ENCODE measurements around the gene DSCAM.

Gene DSCAM

DNA sequence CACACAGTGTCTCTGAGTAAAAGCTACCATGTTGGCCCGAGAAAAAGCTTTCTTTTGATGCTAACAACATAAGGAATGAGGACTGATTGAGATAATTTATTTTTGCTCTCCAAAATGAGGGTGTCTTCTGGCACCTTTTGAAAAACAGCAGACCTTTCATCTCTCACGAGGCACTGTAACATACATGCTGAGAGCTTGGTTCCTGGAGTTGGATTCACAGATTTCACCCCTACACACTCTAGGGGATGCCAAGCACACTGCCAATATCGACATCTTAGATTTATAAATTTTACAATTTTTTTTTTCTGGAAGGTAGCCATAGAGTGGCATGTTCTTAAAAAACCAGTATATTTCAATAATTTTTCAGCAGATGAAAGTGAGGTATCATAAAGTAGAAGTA, 408.3 kb downstream of the DSCAM start:
- no peak for DNase-seq

DNA sequence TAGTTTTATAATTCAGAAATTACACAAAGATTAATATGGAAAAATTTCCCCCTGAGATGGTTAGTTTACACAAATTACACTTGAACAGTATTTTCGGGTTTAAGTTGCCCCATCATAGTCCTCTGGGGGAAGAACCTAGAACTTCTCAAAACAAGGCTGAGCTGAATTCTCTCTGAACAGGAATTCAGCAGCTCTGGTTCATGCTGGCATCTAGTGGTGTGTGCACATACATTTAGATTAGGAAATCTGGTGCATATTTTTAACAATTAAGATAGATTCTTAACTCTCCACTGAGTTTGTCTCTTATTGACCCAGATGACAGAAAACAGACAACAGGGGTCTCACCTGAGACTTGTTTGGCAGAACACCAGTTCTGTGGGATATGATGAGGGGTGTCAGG, 410.7 kb downstream of the DSCAM start:
- no peak for DNase-seq

DNA sequence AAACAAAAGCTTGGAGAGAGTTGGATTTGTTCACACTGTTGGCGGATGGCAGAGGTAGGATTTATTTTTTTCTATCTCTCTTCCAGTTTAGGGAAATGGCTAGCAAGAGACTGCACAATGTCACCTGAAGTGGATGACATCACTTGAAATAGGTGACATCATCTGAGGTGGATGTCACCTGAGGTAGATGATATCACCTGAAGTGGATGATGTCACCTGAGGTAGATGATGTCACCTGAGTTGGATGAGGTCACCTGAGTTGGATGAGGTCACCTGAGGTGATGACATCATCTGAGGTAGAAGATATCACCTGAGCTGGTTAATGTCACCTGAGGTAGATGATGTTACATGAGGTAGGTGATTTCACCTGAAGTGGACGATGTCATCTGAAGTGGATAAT, 413.4 kb downstream of the DSCAM start:
- DNase-seq = no peak

DNA sequence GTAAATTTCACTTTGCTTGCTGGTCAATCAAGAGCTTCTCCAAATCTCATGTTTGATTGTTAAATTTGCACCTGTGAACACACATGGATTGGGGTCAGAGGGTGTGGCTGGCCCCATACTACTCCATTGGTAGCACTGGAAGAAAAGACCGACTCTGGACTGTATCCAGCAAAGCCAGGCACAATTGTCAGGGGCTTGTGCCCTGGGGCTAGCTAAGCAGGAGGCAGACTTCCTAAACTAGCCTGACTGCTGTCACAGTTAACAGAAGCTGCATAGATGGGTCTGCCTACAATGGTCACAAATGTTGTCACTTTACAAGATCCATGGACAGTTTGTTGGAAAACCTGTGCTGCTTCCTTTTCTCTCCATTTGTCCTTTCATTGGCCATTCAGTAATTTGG, 421.0 kb downstream of the DSCAM start:
- DNase-seq = no peak

DNA sequence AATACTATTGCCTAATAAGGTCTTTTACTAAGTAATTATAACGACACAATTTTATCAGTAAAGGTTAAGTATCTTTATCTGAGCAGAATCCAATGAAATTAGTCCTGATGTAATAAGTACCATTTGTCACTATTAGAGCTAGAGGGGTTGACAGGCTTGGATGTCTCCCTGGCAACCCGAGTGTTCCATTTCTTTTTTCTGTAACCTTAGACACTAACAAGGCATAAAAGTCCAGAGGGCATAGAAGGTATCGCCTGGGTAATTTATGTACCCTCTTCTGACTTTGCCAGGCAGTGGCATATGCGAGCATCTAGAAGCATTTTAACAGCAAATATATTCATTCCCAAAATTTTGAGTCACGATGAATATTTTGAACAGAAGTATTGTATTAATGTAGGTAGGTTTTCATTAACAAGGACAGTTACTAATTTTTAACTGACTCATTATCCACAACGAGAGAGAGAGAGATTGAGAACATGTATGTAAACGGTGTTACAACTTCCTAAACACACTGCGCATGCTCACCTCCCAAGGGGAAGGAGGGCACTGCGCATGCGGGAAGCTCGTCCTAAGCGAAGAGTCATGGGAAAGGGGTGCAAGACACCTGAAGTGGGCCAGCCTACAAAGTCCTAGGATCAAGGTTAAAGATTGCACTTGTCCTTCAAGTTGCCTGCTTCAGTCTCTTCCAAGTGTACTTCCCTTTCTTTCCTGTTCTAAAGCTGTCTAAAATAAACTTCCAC, 423.9 kb downstream of the DSCAM start:
- no peak for DNase-seq

DNA sequence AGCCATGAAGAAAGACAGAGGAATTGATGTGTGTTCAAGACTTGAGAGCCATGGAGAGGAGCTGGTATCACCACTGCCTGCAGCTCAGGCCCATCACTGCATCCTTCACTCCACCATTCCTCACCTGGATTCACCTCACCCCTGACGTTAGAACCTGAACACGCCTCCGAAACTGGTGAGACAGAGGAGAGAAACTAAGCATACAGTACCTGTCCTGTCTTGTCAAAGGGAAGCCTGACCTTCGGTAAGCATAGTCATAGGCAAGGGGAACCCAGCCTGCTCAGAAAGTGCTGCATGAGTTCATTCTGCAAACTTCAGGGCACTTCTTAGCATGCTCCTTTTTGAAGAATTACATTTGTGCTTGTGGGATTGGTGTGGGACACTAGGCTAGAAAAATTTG, 425.8 kb downstream of the DSCAM start:
- DNase-seq = no peak

DNA sequence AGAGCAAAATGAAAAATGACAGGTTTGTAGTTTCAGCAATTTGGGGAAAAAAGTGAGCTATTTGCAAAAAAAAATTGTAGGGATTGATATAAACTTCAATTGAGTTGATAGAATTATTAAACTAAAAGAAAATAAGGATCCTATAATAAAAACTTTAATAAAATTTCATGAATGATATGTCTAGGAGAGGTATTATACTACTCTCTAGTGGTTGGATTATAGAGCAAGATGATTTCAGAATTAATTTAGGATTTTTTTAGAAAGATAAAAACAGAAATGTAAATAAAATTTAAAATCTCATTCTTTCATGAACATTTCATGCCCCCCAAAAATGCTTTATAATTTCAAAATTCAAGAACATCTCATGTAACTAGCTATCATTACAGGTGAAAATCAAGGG, 430.4 kb downstream of the DSCAM start:
- DNase-seq = no peak

DNA sequence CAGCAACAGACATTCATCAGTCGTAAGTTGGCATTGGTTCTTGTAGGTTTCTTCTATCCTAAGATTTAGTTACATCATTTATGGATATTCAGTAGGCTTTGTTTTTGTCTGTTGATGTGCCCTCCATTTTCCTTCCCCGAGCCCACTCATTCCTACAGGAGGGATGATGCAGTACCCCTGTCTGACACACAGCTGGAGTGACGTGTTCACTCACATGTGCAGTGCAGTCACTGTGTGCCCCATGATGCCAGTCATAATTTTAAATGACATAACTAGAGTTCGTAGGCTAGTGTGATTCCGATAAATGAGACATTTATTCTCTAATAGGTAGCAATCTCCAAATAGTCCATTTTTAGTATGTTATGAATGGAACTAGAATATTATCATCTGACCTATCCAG, 438.4 kb downstream of the DSCAM start:
- no peak for DNase-seq

DNA sequence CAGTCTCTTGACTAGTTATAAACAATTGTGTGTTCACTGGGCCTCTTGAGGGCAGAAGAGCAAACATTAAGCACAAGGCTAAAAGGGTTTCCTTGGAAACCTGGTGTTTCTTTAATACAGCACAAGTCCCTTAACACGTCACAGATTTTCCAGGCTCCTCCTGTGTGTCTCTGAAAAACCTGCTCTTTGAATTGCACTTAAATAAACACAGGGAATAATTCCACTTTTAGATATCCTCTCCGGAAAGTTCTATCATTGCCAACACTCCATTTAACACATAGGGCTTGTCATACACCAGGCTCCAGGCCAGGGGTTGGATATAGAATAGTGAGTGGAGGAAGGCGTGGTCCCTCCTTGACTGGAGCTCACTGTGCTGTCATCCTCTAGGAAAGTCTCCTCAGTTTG, 442.6 kb downstream of the DSCAM start:
- no peak for DNase-seq

DNA sequence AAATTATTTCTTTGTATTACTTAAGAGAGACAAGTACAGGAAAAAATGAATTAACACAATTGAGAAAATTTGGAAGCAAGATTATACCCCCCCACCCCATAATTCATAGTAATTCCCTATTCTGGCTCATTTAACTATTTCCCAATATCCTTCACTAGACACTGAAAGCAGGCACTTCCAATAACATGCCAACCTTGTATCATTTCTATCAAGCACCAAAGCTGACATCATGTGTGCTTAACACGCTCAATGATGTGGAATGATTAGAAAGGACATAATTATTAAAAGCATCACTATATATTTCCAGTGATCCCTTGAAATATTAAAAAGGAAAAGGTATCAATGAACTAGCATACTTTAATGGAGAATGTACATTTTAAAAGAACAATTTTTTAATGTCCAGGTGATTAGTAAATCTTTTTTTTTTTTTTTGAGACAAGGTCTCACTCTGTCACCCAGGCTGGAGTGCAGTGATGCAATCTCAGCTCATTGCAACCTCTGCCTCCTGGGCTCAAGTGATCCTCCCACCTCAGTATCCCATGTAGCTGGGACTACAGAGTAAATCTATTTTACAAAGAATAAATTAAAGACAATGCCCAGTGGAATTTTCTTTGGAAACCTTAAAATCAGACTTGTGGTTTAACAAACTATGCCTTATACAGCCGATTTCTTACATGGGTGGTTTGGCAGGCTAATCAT, 443.9 kb downstream of the DSCAM start:
- no peak for DNase-seq

DNA sequence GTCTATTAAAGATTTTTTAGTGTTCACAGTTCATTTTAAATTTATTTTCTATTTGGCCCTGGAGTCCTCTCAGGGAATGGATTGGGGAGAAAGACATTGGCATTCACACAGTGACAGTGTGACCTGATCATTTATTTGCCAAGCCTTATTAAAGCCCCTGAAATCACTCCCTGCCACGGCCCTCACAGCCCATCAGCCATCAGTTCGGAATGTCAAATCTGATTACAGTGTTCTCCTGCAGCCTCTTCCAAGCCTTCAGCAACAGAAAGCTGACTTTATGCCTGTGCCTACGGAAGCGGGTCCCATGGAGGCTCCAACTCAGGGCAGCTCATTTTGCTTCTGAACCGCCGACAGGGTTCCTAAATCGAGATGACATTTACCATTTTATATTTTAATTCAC, 451.2 kb downstream of the DSCAM start:
- no peak for DNase-seq

DNA sequence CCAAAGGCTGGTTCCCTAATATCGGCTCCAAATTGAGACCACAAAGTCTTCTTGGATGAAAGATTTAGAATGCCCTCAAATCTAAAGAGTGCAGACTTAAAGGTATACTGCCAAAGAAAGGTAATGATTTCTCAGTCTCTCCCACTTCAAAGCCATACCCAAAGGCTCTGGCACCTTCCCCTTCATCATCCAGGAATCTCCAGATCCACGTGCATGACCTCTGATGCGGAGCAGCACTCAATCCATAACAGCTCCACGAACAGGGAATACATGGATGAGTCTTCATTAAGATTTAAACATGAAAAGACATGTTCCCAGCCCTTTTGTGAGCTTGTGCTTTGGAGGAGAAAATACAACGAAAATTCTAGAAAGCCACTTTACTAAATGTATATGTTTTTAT, 453.9 kb downstream of the DSCAM start:
- no peak for DNase-seq

DNA sequence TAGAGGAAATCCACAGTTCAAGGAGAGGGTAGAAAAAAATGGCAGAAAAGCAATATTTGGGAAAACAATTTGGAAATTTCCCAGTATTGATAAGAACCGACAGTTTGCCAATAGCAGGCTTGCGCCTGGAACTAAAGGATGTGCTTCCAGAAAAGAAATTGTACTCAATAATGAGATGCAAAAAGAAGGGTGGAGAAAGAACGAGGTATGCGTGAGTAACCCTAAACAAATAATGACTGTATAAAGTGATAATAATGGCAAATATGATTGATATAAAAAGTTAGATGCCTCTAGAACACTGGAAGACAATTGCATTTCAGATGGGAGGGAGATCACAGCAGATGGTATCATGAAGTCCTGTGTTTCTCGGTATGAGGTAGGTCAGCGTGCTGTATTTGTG, 458.9 kb downstream of the DSCAM start:
- no peak for DNase-seq

DNA sequence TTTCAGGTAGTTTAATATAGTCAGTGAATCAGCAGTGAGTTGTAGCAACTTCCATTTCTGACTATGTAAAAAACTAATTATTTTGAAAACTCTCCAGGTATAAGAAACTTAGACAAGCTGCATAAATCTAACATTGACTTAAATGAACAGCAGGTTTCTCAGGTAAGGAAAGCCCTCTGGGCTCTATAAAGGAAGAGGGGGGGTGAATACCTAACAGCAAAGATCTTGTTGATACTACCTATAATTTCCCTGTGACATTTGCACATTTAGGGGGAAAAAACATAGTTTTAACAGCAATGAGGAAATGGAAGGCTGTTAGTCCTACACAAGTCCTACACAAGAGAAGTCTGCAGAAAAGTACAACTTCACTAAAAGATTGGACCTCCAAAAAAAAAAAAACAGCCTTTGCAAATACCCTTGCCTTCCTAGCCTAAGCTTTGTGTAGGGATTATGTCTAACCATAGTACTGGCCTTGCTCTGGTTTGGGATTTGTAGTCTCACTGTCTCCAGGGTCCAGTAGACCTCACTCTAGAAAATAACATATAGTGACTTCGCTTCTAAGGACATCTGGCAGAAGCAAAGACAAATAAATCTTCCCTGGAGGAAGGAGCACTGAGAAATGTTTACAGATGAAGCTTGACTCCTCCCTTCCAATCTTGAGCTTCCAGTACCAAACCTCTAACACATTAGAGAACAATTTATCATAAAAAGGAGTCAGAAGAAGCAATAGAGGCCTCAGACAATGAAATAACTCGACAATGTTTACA, 459.8 kb downstream of the DSCAM start:
- no peak for DNase-seq

DNA sequence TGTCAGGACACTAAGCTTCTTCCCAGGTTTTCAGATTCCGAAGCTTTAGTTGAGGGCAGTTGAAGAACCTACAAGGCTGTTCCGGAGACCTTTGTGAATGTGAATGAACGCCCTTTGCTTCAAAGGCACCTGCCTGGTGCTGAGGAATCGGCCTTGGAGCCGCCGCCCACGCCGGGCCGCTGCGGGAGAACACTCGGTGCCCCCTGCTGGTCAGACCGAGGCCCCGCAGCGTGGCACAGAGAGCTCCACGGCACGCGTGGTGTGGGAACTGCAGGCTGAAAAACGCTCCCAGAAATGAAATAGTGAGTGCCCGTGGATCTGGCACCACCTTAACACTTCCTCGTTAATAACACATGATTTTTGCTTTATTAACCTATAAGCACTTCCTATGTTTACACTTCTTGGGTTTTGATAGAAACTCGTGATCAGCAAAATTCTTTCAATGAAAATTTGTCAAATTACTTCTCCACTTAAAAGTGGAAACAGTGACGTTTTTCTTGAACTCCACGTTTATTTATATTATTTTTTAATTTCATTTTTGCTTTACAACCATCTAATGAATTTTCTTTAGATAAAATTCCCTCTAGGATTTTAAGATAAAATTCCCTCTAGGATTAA, 460.6 kb downstream of the DSCAM start:
- DNase-seq = peak; percentile 51

DNA sequence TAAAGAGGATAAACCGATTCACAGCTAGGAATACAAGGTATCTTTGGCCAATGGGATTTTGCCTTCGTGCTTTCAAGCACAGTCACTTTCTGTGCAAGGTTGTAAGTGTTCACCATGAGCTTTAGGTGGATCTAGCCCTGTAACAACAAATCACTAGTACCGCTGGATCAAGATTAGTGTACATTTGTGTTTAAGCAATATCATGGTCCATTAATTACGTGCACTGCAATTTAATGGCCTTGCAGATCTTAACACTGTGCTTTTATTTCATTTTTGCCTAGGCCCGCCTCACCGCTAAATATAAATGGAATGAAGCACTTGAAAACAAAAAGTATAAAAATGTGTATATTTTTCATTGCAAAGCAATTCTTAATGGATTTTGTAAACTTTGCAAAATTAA, 461.1 kb downstream of the DSCAM start:
- DNase-seq = no peak

DNA sequence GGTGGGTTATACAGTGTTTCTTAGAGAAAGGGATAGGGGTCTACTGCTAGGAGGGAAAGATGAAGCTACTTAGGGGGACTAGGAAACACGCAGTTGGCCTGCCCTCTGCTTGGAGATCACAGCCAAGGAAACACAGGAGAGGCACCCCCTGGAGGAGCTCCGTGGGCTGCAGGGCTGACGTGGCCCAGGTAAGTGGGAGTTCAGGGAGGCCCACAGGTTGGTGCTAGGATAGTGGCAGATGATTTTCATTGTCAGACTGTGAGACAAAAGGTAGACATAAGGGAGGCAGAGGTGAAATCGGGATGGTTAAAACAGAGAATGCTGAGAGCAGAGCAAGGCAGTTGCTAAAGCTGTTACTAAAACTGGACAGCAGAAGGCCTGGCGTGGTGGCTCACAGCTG, 463.0 kb downstream of the DSCAM start:
- DNase-seq = no peak

DNA sequence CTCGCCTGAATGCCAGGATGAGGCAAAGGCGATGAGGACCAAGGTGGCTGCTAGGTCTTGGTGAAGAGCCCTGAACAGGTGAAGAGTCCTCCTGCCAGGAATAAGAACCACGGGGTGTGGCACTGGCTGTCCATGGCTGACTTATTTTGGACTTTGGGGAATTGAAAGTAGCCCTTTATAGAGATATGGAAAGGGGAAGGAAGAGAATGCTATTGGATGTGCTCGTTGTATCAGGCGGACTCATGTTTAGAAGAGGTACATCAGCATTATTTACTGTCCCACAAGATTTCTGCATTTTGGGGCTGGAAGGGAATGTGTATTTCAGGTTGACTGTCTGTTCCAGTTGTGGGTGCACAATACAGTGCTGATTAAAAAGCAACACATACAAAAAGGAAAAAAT, 465.8 kb downstream of the DSCAM start:
- DNase-seq = no peak

DNA sequence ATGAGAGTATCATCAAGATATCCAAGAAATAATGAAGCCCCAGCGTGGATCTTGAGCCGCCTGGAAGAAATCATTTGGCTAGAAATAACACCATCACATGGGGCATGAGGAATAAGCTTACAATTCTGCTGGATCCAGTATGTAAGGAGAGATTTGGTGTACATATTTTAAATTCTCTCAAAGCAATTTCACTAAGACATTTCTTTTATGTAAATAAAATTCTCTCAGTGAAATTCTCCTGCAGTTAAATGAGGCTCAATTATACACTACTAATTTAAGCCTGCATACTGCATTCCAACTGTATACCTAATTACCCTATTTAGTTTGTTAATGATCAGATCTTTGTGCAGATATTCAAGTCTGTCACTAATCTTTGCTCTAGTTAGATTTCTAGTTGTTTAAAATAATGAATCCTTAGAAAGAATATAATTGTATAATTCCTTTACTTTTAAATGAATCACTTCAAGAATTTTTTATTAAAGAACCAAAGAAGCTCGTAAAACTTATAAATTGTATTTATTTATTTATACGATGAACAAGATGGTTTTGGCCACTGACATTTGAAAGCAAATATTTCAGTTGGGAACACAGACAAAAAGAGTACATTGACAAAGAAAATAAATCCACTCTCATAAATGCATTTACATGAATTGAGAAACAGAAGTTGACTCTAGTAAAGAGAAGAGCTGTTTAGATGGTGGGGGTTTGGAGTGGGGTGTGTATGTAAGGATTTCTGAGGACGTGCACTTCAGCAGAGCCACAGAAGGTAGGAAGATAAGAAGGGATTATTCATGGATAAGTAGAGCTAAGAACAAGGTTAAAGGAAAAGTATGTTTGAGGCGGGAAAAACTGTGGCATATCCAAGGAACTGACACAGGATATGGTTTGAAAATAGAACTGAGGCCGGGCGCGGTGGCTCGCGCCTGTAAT, 466.8 kb downstream of the DSCAM start:
- DNase-seq = no peak

DNA sequence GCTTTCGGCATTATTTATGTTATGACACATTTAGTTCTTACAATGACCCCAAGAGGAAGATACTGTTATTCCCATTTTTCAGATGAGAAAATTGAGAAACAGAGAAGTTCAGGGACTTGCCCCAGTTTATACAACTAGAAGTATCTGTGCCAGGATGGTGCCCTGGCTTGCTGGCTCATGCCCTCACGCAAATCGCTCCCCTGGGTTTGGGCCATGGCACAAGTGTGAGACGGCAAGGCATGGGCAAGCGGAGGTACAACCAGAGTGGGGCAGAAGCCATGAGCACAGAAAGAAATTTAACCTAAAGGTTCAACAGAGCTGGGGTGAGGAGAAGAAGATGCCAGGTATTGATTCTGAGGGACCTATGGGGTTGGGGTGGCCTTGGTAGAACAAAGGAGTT, 469.8 kb downstream of the DSCAM start:
- DNase-seq = no peak

DNA sequence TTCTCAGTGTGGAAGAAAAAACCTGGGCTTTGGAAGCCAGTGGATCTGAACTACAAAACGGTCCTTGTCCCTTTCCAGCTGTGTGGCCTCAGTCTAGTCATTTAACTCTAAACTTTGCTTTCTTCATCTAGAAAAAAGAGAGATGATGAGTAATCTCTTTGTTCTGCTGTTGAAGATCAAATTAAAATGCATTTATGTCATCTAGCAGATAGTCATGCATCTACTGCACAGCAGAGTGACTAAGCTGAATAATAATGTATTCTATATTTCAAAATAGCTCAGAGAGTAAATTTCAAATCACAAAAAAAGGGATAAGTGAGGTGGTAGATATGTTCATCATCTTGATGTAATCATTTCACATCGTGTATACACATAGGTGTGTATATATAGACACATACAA, 473.2 kb downstream of the DSCAM start:
- peak; percentile 8 for DNase-seq

DNA sequence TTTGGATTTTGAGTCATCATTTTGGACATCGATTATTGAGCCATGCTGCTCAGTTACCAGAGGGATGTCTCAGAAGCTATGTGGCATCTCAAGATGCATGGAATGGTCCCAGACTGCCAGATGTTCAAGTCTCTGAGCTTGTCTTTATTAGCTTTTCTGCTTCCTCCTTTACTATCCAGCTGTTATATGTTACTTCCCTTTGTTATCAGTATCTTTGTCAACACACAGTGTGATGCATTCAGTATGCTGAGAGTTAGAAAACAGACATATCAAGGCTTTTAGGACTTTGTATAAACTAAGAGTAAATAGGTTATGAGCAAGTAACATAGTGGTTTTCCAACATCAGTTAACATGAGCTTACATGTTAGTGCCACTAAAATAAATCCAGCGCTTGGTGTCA, 474.5 kb downstream of the DSCAM start:
- DNase-seq = no peak

DNA sequence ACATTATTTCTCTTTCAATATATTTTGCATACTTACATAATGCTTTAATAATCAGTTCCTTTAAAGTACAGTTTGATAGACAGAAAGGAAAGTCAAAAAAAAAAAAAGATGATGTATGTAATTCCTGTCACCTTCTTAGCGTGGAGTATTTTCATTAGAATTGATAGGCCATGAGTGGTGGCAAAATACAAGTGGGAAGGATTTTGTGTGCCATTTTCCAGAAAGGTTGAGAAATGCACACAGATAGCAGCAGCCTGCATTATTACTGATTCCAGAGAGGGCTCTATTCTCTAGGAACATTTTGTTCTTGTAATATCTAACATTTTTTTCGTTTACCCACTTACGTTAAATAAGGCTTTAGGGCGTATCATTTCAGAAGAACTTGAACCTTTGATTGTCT, 475.6 kb downstream of the DSCAM start:
- DNase-seq = no peak
